Vagina (tissue), 2 donors: ENCODE measurements around the gene PAX7.

Experiments used
- POLR2AphosphoS5 ChIP-seq, 2 donors: sonication (generic); formaldehyde crosslinking; IDR thresholded peaks; one replicate each; pipeline ENCODE4 v1.9.0; 2017; ENCODE audit warnings: antibody characterized with exemption in 2 of 2, mild to moderate bottlenecking in 2 of 2, low read depth in 1 of 2; ENCODE audit not compliant: insufficient read depth in 1 of 2
- TF ChIP-seq, protein P1 (sequence below), 3 experiments: fragments of 450-650 bp in 2 of 3; fragments of 200-600 bp in 1 of 3; sonication (generic) in 1 of 3; IDR thresholded peaks; one replicate each; pipeline ENCODE4 v1.5.1; 2017 to 2019; ENCODE audit warnings: antibody characterized with exemption in 3 of 3, mild to moderate bottlenecking in 2 of 3, moderate library complexity in 2 of 3

DNA sequence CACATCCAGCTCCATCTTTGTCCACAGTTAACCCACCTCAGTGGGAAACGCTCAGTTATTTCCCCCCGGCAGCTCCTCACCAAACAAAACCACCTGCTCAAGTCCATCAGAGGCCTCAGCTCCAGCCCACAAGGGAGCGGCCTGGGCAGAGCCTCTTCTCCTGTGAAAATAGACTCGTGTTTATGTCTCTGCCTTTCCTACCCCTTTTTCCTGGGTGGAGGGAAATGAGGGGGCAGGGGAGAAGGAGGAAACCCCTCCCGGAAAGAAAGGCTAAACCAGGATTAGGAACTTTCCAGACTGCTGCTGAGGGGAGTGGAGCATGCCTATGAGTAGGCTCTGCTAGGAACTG is 81.6 kb downstream of the PAX7 start:
- TF ChIP-seq POLR2AphosphoS5 (IDR thresholded peaks at IDR 0.05; ENCODE audit: insufficient read depth in 1 of 2, low read depth in 1 of 2): no peak
- TF ChIP-seq, protein P1, sequence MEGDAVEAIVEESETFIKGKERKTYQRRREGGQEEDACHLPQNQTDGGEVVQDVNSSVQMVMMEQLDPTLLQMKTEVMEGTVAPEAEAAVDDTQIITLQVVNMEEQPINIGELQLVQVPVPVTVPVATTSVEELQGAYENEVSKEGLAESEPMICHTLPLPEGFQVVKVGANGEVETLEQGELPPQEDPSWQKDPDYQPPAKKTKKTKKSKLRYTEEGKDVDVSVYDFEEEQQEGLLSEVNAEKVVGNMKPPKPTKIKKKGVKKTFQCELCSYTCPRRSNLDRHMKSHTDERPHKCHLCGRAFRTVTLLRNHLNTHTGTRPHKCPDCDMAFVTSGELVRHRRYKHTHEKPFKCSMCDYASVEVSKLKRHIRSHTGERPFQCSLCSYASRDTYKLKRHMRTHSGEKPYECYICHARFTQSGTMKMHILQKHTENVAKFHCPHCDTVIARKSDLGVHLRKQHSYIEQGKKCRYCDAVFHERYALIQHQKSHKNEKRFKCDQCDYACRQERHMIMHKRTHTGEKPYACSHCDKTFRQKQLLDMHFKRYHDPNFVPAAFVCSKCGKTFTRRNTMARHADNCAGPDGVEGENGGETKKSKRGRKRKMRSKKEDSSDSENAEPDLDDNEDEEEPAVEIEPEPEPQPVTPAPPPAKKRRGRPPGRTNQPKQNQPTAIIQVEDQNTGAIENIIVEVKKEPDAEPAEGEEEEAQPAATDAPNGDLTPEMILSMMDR (IDR thresholded peaks at IDR 0.05): no peak
